ENCODE measurements around the gene OR13C8. TPM values are rescaled to one million over a fixed set of nuclear protein-coding genes. Genes with fewer than 3 reads are reported as not detected.

OR13C8 gene
- total and polyA plus RNA-seq, 4 donors, result not detected

- Histone ChIP-seq H3K36me3 (ENCODE audit: control insufficient read depth in 4 of 4, insufficient read depth in 3 of 4, low read depth in 1 of 4, low read length in 3 of 4) (no peaks in the 10 kb centered on the region), H3K9ac (ENCODE audit: low read depth in 1 of 2, low read length in 2 of 2) (no peak overlapping the region), H3K4me1 (ENCODE audit: control insufficient read depth in 4 of 4, insufficient read depth in 4 of 4, low read length in 3 of 4) (no peaks in the 10 kb centered on the region), H3K4me3 (ENCODE audit: low read depth in 1 of 3, low read length in 3 of 3) (no peak overlapping the region), H3K9me3 (ENCODE audit: control insufficient read depth in 4 of 4, low read length in 3 of 4) (no peaks in the 10 kb centered on the region), H3K27ac (ENCODE audit: low read depth in 1 of 2, low read length in 2 of 2) (no peak overlapping the region), H3K27me3 (ENCODE audit: control insufficient read depth in 4 of 4, insufficient read depth in 4 of 4, low read length in 3 of 4) (no peaks in the 10 kb centered on the region)
- WGBS, result 63% methylated on average over 1 of the region's 1 CpG
- no peak for DNase-seq (ENCODE audit: low spot score)
- TF ChIP-seq FOXA2 (IDR thresholded peaks at IDR 0.05) (no peak), GABPA (IDR thresholded peaks at IDR 0.05 in 1 of 2, conservative IDR thresholded peaks at IDR 0.05 in 1 of 2) (no peak), SP1 (IDR thresholded peaks at IDR 0.05) (no peak), HNF4G (IDR thresholded peaks at IDR 0.05) (no peak), JUND (IDR thresholded peaks at IDR 0.05) (no peak), YY1 (IDR thresholded peaks at IDR 0.05) (no peak), FOXA1 (IDR thresholded peaks at IDR 0.05) (no peak), TAF1 (conservative IDR thresholded peaks at IDR 0.05) (no peak)
- TF ChIP-seq, protein P1, sequence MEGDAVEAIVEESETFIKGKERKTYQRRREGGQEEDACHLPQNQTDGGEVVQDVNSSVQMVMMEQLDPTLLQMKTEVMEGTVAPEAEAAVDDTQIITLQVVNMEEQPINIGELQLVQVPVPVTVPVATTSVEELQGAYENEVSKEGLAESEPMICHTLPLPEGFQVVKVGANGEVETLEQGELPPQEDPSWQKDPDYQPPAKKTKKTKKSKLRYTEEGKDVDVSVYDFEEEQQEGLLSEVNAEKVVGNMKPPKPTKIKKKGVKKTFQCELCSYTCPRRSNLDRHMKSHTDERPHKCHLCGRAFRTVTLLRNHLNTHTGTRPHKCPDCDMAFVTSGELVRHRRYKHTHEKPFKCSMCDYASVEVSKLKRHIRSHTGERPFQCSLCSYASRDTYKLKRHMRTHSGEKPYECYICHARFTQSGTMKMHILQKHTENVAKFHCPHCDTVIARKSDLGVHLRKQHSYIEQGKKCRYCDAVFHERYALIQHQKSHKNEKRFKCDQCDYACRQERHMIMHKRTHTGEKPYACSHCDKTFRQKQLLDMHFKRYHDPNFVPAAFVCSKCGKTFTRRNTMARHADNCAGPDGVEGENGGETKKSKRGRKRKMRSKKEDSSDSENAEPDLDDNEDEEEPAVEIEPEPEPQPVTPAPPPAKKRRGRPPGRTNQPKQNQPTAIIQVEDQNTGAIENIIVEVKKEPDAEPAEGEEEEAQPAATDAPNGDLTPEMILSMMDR (IDR thresholded peaks at IDR 0.05; ENCODE audit: low read depth, low read length, missing input control), result no peak
- TF ChIP-seq, protein P2, sequence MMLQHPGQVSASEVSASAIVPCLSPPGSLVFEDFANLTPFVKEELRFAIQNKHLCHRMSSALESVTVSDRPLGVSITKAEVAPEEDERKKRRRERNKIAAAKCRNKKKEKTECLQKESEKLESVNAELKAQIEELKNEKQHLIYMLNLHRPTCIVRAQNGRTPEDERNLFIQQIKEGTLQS (IDR thresholded peaks at IDR 0.05), result no peak
- TF ChIP-seq, protein P3, sequence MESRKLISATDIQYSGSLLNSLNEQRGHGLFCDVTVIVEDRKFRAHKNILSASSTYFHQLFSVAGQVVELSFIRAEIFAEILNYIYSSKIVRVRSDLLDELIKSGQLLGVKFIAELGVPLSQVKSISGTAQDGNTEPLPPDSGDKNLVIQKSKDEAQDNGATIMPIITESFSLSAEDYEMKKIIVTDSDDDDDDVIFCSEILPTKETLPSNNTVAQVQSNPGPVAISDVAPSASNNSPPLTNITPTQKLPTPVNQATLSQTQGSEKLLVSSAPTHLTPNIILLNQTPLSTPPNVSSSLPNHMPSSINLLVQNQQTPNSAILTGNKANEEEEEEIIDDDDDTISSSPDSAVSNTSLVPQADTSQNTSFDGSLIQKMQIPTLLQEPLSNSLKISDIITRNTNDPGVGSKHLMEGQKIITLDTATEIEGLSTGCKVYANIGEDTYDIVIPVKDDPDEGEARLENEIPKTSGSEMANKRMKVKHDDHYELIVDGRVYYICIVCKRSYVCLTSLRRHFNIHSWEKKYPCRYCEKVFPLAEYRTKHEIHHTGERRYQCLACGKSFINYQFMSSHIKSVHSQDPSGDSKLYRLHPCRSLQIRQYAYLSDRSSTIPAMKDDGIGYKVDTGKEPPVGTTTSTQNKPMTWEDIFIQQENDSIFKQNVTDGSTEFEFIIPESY (IDR thresholded peaks at IDR 0.05), result no peak
These were observed 4.6 kb upstream of the OR13C8 start for GRCh38 chr9:104564358-104564757.

DNA sequence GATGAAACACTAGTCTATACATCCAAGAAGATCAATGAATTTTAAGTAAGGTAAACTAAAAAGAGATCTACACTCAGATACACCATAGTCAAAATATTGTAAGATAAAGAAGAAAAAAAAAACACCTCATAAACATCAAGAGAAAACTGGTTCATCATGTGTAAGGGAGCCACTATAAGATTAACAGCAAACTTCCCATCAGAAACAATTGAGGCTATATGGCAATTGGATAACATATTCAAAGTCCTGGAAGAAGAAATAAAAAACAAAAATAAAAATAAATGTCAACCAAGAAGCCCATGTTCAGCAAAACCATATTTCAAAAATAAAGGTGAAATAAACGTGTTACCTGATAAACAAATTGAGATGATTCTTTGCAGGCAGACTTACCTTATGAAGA, 3.6 kb downstream of the OR13C8 start:
- Histone ChIP-seq H3K36me3 (ENCODE audit: control insufficient read depth in 4 of 4, insufficient read depth in 3 of 4, low read depth in 1 of 4, low read length in 3 of 4) (no peaks in the 10 kb centered on the region), H3K27ac (ENCODE audit: low read depth in 1 of 2, low read length in 2 of 2) (no peak overlapping the region), H3K27me3 (ENCODE audit: control insufficient read depth in 4 of 4, insufficient read depth in 4 of 4, low read length in 3 of 4) (no peaks in the 10 kb centered on the region), H3K9ac (ENCODE audit: low read depth in 1 of 2, low read length in 2 of 2) (no peak overlapping the region), H3K9me3 (ENCODE audit: control insufficient read depth in 4 of 4, low read length in 3 of 4) (peaks cover 0 to 8% (median 5%) of the 10 kb centered on the region in 4 donors), H3K4me3 (ENCODE audit: low read depth in 1 of 3, low read length in 3 of 3) (no peak overlapping the region), H3K4me1 (ENCODE audit: control insufficient read depth in 4 of 4, insufficient read depth in 4 of 4, low read length in 3 of 4) (no peaks in the 10 kb centered on the region)
- DNase-seq (ENCODE audit: low spot score), result no peak
- WGBS, result 57% methylated on average over 1 of the region's 1 CpG
- TF ChIP-seq HNF4A (conservative IDR thresholded peaks at IDR 0.05), result no peak
- TF ChIP-seq TAF1 (conservative IDR thresholded peaks at IDR 0.05), result no peak
- TF ChIP-seq JUND (IDR thresholded peaks at IDR 0.05), result no peak
- no peak for TF ChIP-seq REST (IDR thresholded peaks at IDR 0.05)
- TF ChIP-seq RAD21 (IDR thresholded peaks at IDR 0.05), result no peak
- no peak for TF ChIP-seq SP1 (IDR thresholded peaks at IDR 0.05)
- no peak for TF ChIP-seq GABPA (IDR thresholded peaks at IDR 0.05 in 1 of 2, conservative IDR thresholded peaks at IDR 0.05 in 1 of 2)
- no peak for TF ChIP-seq NR2F2 (IDR thresholded peaks at IDR 0.05)
- TF ChIP-seq, protein P3 (IDR thresholded peaks at IDR 0.05), result no peak
- TF ChIP-seq, protein P2 (IDR thresholded peaks at IDR 0.05), result no peak
- TF ChIP-seq, protein P1 (IDR thresholded peaks at IDR 0.05; ENCODE audit: low read depth, low read length, missing input control), result no peak
- no peak for TF ChIP-seq EGR1 (IDR thresholded peaks at IDR 0.05; ENCODE audit: low read depth in 2 of 2)
- TF ChIP-seq RXRA (IDR thresholded peaks at IDR 0.05), result no peak
- TF ChIP-seq, protein P4, sequence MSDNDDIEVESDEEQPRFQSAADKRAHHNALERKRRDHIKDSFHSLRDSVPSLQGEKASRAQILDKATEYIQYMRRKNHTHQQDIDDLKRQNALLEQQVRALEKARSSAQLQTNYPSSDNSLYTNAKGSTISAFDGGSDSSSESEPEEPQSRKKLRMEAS (IDR thresholded peaks at IDR 0.05), result no peak
- TF ChIP-seq FOXA1 (IDR thresholded peaks at IDR 0.05), result no peak
- TF ChIP-seq HNF4G (IDR thresholded peaks at IDR 0.05), result no peak
- no peak for TF ChIP-seq YY1 (IDR thresholded peaks at IDR 0.05)
